ENCODE measurements around the gene VAT1.

Gene VAT1

DNA sequence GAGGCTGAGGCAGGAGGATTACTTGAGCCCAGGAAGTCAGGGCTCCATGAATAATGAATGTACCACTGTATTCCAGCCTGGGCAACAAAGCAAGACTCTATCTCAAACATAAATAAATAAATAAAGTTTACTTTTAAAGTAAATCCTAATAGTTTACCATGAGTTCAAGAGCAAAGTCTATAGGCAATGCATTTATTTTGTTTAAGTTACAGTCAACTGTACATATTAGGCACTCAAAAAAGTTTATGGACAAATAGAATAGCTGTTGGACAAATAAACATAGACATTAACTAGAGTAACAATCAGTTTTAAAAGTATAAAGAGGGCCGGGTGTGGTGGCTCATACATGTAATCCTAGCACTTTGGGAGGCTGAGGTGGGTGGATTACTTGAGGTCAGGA lies 54.3 kb downstream of the VAT1 start:
- no peak for DNase-seq
